Nephron (organoid): Measurements from ENCODE around the gene MIS18A.

Source experiments
- H3K27ac Mint-ChIP-seq, 3 experiments: 2 replicates each; pipeline ENCODE4 v1.8.0; 2020; ENCODE audit warnings: mixed read lengths in 3 of 3, mild to moderate bottlenecking in 2 of 3, moderate library complexity in 1 of 3
- H3K27me3 Mint-ChIP-seq: 2 replicates; pipeline ENCODE4 v1.8.0; 2021; ENCODE audit warnings: low read depth, mild to moderate bottlenecking, moderate library complexity, mixed read lengths
- H3K36me3 Mint-ChIP-seq: 2 replicates; pipeline ENCODE4 v1.8.0; 2020; ENCODE audit warnings: low read depth, mixed read lengths
- H3K4me1 Mint-ChIP-seq: 2 replicates; pipeline ENCODE4 v1.8.0; 2020; ENCODE audit warnings: mixed read lengths
- H3K4me3 Mint-ChIP-seq, 3 experiments: 2 replicates each; pipeline ENCODE4 v1.8.0; 2020; ENCODE audit warnings: mild to moderate bottlenecking in 3 of 3, mixed read lengths in 3 of 3, moderate library complexity in 2 of 3
- H3K9me3 Mint-ChIP-seq: 2 replicates; pipeline ENCODE4 v1.8.0; 2020; ENCODE audit warnings: mixed read lengths
- TF ChIP-seq, protein P1 (sequence below), 3 experiments: fragments of 200-600 bp; sonication (generic); IDR thresholded peaks; one replicate each; pipeline ENCODE4 v1.5.0; 2021; ENCODE audit warnings: antibody characterized with exemption in 3 of 3; ENCODE audit not compliant: unreplicated experiment in 3 of 3

The MIS18A gene, protein sequence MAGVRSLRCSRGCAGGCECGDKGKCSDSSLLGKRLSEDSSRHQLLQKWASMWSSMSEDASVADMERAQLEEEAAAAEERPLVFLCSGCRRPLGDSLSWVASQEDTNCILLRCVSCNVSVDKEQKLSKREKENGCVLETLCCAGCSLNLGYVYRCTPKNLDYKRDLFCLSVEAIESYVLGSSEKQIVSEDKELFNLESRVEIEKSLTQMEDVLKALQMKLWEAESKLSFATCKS

DNA sequence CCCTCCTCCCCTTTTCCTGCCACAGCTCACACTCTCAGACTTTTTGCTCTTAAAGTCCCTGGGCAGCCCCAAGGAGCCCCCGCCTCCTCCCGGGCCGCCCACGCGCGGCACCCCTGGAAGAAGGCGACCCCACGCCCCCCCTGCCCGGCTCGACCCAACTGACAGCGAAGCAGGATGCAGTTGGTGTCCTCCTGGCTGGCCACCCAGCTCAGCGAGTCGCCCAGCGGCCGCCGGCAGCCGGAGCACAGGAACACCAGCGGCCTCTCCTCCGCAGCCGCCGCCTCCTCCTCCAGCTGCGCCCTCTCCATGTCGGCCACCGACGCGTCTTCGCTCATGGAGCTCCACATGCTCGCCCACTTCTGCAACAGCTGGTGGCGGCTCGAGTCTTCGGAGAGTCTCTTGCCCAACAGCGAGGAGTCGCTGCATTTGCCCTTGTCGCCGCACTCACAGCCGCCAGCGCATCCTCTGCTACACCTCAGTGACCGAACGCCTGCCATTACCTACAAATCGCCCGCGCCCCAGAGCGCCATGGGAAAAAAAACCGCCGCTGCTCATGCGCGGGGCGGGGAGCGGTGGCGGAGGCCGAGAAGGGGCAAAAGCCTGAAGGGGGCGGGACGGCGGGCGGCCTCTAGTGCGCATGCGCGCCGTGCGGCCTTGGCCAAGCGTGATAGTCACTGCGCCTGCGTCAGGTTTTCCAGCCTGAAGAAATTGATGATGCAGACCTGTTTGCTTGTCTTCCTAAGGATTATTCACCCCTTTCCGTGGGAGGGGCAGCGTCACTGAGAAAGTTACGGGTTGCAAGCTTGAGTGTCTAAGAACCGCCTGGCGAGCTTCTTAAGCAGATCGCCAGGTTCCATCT, at the start of gene MIS18A:
TSS of gene MIS18A (minus strand) at position 532 of the 859 bp plus-strand sequence. CDS start at position 497, 35 bp downstream.
- Mint-ChIP-seq H3K9me3 (peaks cover 2% of the 10 kb centered on the region), H3K4me1 (peaks cover 18% of the 10 kb centered on the region), H3K27ac (peak within 1 kb of the TSS; percentile 82 to 93 (median 92)), H3K4me3 (peak within 1 kb of the TSS; percentile 97 to 100 (median 99)), H3K36me3 (peaks cover 23% of the 10 kb centered on the region), H3K27me3 (no peaks in the 10 kb centered on the region)
- TF ChIP-seq, protein P1, sequence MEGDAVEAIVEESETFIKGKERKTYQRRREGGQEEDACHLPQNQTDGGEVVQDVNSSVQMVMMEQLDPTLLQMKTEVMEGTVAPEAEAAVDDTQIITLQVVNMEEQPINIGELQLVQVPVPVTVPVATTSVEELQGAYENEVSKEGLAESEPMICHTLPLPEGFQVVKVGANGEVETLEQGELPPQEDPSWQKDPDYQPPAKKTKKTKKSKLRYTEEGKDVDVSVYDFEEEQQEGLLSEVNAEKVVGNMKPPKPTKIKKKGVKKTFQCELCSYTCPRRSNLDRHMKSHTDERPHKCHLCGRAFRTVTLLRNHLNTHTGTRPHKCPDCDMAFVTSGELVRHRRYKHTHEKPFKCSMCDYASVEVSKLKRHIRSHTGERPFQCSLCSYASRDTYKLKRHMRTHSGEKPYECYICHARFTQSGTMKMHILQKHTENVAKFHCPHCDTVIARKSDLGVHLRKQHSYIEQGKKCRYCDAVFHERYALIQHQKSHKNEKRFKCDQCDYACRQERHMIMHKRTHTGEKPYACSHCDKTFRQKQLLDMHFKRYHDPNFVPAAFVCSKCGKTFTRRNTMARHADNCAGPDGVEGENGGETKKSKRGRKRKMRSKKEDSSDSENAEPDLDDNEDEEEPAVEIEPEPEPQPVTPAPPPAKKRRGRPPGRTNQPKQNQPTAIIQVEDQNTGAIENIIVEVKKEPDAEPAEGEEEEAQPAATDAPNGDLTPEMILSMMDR (IDR thresholded peaks at IDR 0.05; ENCODE audit: unreplicated experiment in 3 of 3) = no peak

DNA sequence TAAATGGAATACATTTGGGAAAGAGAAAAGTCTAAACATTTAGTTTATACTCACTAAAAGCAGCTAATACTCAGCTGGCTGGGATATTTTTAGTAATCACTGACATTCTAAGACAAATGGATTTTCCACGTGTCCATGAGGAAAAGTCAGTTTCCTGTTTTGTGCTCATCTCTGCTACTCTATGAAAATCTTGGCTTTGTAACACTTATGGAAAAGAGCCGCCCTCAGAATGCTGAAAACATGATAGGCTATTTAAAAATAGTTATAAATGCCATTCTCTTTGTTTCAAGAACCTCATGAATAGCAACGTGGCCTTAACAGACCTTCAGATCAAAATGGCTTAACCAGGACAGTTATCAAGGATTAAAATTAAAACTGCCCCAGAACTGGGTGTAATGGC, 49.7 kb upstream of the MIS18A start:
- Mint-ChIP-seq H3K36me3 (peaks cover 87% of the 10 kb centered on the region), H3K4me1 (peaks cover 45% of the 10 kb centered on the region), H3K4me3 (peak overlapping the region in 1 of 3 experiments; percentile 25), H3K27me3 (no peaks in the 10 kb centered on the region), H3K27ac (peak overlapping the region; percentile 85 to 89 (median 86)), H3K9me3 (no peaks in the 10 kb centered on the region)
- TF ChIP-seq, protein P1 (IDR thresholded peaks at IDR 0.05; ENCODE audit: unreplicated experiment in 3 of 3) = no peak

DNA sequence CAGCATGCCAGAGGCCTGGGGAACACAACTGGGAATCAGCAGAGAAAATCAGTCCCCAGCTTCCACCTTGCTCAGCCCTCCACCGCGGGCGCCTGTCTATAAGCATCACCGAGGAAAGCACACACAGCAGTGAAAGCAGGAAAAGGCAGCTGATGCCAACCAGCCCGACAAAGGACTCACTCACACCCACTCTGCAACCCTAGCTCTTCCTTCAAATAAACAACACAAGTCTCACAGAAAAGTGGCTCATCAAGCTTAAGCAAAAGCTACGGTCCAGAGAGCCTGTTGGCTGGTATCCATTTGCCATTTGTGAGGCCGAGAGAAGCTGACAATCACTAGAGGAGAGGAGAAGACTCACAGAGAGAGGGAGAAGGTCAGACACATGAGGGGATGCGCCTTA, 46.9 kb upstream of the MIS18A start:
- Mint-ChIP-seq H3K4me1 (peaks cover 37% of the 10 kb centered on the region), H3K4me3 (no peak overlapping the region), H3K9me3 (no peaks in the 10 kb centered on the region), H3K36me3 (peaks cover 80% of the 10 kb centered on the region), H3K27ac (no peak overlapping the region), H3K27me3 (no peaks in the 10 kb centered on the region)
- TF ChIP-seq, protein P1 (IDR thresholded peaks at IDR 0.05; ENCODE audit: unreplicated experiment in 3 of 3) = no peak

DNA sequence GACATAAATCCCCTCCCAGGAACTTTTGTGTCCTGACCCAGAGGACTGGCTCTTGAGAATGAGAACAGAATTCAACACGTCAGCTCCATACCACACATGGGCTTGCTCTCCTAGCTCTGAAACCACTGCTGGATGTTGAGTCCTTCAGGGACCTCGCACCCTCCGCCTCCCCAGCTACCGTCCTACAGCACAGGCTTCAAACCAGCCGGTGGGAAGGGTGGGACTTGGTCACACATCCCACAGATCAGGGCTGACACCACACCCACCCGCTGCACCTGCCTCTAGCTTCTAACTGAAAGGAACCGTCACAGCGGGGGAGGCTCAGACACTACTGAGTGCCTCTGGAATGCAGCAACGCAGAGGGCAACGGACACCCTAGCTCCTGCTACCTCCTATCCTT, 43.8 kb upstream of the MIS18A start:
- Mint-ChIP-seq H3K9me3 (no peaks in the 10 kb centered on the region), H3K27ac (no peak overlapping the region), H3K4me3 (no peak overlapping the region), H3K27me3 (no peaks in the 10 kb centered on the region), H3K36me3 (peaks cover 79% of the 10 kb centered on the region), H3K4me1 (peaks cover 15% of the 10 kb centered on the region)
- TF ChIP-seq, protein P1 (IDR thresholded peaks at IDR 0.05; ENCODE audit: unreplicated experiment in 3 of 3) = no peak

DNA sequence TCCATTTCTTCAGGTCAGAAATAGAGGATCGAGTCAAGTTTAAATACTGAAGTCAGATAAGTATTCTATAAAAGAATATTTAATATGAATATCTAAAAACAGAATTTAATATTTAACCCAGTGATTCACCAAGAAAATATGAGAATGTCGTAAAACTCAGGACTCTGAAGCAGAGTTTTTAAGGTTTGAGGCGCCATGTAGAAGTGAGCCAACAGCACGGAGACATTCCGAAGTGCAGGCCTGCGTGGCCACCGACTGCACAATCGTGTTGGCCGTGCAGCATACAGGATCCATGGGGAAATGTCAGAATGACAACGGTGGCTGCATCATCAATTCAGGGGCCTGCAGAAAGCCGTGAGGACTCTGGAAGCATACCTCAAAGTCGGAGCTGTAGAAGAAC, 43.3 kb upstream of the MIS18A start:
- Mint-ChIP-seq H3K27me3 (no peaks in the 10 kb centered on the region), H3K4me1 (peaks cover 13% of the 10 kb centered on the region), H3K36me3 (peaks cover 76% of the 10 kb centered on the region), H3K9me3 (no peaks in the 10 kb centered on the region), H3K4me3 (no peak overlapping the region), H3K27ac (no peak overlapping the region)
- TF ChIP-seq, protein P1 (IDR thresholded peaks at IDR 0.05; ENCODE audit: unreplicated experiment in 3 of 3) = no peak
